Kidney (tissue), 14 donors: Measurements from ENCODE around the gene CIITA. TPM values are rescaled to one million over a fixed set of nuclear protein-coding genes. Genes with fewer than 3 reads are reported as not detected.
"Not testable (repeated sequence)": the region's sequence is repeated elsewhere in the genome, so short reads cannot be mapped to it uniquely, and the experiment has no call there.

ENCODE experiments used
- DNase-seq, 5 donors: peaks; one replicate each; pipeline ENCODE4 v3.0.0-alpha.2; 2013 to 2020
- FAIRE-seq: peaks from 2 replicates; lab custom pipeline; 2012; peaks lifted over from hg19 to GRCh38; lab: Jason Lieb, UNC
- H3K27ac ChIP-seq, 2 donors: one replicate each; pipeline ENCODE4 v1.7.0; 2013; ENCODE audit warnings: low read depth in 2 of 2, low read length in 2 of 2, inconsistent platforms in 1 of 2
- H3K27me3 ChIP-seq: one replicate; pipeline ENCODE4 v1.7.1; 2013; ENCODE audit warnings: low read length, inconsistent platforms; ENCODE audit not compliant: control insufficient read depth, insufficient read depth
- H3K36me3 ChIP-seq, 3 donors: one replicate each; pipeline versions ENCODE4 v1.7.0 to v1.7.1; 2013; ENCODE audit warnings: low read length in 3 of 3, control low read depth in 1 of 3, inconsistent platforms in 1 of 3; ENCODE audit not compliant: insufficient read depth in 3 of 3, control insufficient read depth in 2 of 3
- H3K4me1 ChIP-seq, 3 donors: one replicate each; pipeline versions ENCODE4 v1.7.0 to v1.7.1; 2013; ENCODE audit warnings: low read length in 3 of 3, inconsistent platforms in 1 of 3, low read depth in 1 of 3; ENCODE audit not compliant: control insufficient read depth in 2 of 3, insufficient read depth in 2 of 3
- H3K4me3 ChIP-seq, 3 donors: one replicate each; pipeline versions ENCODE4 v1.7.0 to v1.8.1; 2013; ENCODE audit warnings: low read length in 3 of 3, control low read depth in 1 of 3, inconsistent platforms in 1 of 3
- H3K9ac ChIP-seq, 3 donors: one replicate each; pipeline versions ENCODE4 v1.7.0 to v1.7.1; 2013; ENCODE audit warnings: low read length in 3 of 3, control low read depth in 1 of 3, inconsistent platforms in 1 of 3
- H3K9me3 ChIP-seq, 3 donors: one replicate each; pipeline versions ENCODE4 v1.7.0 to v1.7.1; 2013; ENCODE audit warnings: low read length in 3 of 3, control low read depth in 1 of 3, inconsistent platforms in 1 of 3; ENCODE audit not compliant: control insufficient read depth in 2 of 3, insufficient read depth in 1 of 3
- intact Hi-C: fragments of 100-400 bp; cut with DNase I; formaldehyde crosslinking; loops from one replicate; pipeline ENCODE4 v1.11.1; 2022
- polyA plus RNA-seq: library from polyadenylated mRNA; stranded (reverse); fragments of 350-450 nt; fragmentation: Illumina TruSeq; extraction: RNeasy Lipid Tissue Mini Kit (QIAGEN cat#74804); gene quantifications from one replicate; pipeline ENCODE4 v1.2.3, GENCODE V29; 2014; ENCODE audit warnings: low read depth, low replicate concordance; ENCODE audit not compliant: insufficient read depth
- total RNA-seq: library from RNA; stranded (reverse); fragmentation: NEBNext Ultra II Directional; extraction: Animal tissue kit (Norgen Biotek cat#: 25700); gene quantifications from one replicate; pipeline ENCODE4 v1.2.1, GENCODE V29; 2021
- TF ChIP-seq, protein P1 (sequence below): IDR thresholded peaks from 3 replicates; pipeline ENCODE4 v1.5.1; 2012; ENCODE audit warnings: mild to moderate bottlenecking, moderate library complexity, borderline replicate concordance; ENCODE audit not compliant: insufficient read depth; ENCODE audit errors: extremely low read depth
- donor health status: control.
- donor health status: control.
- donor health status: control.
- donor health status: control.
- donor health status: control.
- donor health status: DM: yes; HTN: yes; CAD: no.
- donor health status: Normal renal cell carcinoma (clear cell type).

The CIITA gene
- total and polyA plus RNA-seq, 2 donors from 2014 or later, result 8.3 to 50.5 TPM

DNA sequence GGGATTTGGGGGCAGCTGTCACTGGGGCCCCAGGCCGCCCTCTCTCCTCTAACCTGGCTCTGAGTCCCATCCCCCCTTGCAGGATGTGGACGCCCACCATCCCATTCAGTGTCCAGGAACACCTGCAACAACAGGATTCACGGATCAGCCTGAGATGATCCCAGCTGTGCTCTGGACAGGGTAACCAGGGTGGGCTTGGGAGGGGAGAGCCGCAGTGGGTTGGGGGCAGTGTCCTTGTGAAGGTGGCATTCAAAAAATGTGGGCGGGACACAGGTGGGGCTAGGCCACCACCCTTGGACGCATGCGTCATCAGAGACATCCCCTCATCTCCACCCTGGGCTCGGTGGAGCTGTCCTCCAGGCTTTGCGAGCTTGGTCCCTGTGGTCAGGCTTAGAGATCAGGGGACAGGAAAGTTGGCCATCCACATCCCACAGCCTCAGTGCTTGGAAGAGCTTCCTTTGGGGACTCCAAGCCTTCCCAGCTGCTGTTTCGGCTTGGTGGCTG is 46.2 kb downstream of the CIITA start:
- Histone ChIP-seq H3K4me3 (no peak overlapping the region), H3K9me3 (no peaks in the 10 kb centered on the region), H3K27me3 (peaks cover 2% of the 10 kb centered on the region), H3K9ac (no peak overlapping the region), H3K27ac (peak overlapping the region in 1 of 2 donors; percentile 27), H3K36me3 (peaks cover 0 to 19% (median 10%) of the 10 kb centered on the region in 3 donors), H3K4me1 (peaks cover 3 to 22% (median 12%) of the 10 kb centered on the region in 3 donors)
- DNase-seq (no peak), FAIRE-seq (no peak)
- intact Hi-C loops, result no loop called here
- TF ChIP-seq, protein P1, sequence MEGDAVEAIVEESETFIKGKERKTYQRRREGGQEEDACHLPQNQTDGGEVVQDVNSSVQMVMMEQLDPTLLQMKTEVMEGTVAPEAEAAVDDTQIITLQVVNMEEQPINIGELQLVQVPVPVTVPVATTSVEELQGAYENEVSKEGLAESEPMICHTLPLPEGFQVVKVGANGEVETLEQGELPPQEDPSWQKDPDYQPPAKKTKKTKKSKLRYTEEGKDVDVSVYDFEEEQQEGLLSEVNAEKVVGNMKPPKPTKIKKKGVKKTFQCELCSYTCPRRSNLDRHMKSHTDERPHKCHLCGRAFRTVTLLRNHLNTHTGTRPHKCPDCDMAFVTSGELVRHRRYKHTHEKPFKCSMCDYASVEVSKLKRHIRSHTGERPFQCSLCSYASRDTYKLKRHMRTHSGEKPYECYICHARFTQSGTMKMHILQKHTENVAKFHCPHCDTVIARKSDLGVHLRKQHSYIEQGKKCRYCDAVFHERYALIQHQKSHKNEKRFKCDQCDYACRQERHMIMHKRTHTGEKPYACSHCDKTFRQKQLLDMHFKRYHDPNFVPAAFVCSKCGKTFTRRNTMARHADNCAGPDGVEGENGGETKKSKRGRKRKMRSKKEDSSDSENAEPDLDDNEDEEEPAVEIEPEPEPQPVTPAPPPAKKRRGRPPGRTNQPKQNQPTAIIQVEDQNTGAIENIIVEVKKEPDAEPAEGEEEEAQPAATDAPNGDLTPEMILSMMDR, result no peak

DNA sequence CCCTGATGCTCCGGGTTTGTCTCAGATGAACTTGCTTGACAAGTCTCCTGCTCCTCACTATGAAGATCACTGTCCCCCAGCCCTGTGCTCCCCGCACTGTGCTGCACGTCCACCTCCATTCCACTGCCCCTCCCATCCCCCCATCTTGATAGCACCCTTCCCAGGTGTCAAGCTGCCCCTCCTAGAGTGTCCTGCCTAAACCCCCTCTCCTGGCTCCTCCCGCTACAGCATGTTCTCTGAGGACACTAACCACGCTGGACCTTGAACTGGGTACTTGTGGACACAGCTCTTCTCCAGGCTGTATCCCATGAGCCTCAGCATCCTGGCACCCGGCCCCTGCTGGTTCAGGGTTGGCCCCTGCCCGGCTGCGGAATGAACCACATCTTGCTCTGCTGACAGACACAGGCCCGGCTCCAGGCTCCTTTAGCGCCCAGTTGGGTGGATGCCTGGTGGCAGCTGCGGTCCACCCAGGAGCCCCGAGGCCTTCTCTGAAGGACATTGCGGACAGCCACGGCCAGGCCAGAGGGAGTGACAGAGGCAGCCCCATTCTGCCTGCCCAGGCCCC is 46.7 kb downstream of the CIITA start:
- TF ChIP-seq, protein P1, result no peak
- Histone ChIP-seq H3K9ac (no peak overlapping the region), H3K4me3 (no peak overlapping the region), H3K4me1 (peaks cover under 1 to 16% (median 8%) of the 10 kb centered on the region in 3 donors), H3K9me3 (no peaks in the 10 kb centered on the region), H3K27me3 (no peaks in the 10 kb centered on the region), H3K27ac (peak overlapping the region in 1 of 2 donors; percentile 27), H3K36me3 (peaks cover 0 to 24% (median 12%) of the 10 kb centered on the region in 3 donors)
- no peak for FAIRE-seq
- DNase-seq, result no peak
- intact Hi-C loops, result no loop called here

DNA sequence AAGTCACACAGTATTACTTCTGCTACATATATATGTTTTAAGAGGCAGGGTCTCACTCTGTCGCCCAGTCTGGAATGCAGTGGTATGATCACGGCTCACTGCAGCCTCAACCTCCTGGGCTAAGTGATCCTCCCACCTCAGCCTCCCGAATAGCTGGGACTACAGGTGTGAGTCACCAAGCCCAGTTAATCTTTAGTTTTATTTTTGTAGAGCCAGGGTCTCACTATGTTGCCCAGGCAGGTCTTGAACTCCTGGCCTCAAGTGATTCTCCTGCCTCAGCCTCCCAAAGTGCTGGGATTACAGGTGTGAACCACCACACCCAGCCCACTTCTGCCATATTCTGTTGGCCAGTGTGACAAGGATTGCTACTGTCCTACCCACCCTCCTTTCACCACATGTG is 48.3 kb downstream of the CIITA start:
- H3K4me3 ChIP-seq, H3K9ac ChIP-seq, H3K27ac ChIP-seq, H3K27me3 ChIP-seq, H3K9me3 ChIP-seq, intact Hi-C loops, DNase-seq, FAIRE-seq: not testable (repeated sequence)
- H3K4me1 ChIP-seq, result peaks cover 0 to 16% (median 8%) of the 10 kb centered on the region in 3 donors
- peaks cover 0 to 29% (median 13%) of the 10 kb centered on the region in 3 donors for H3K36me3 ChIP-seq

DNA sequence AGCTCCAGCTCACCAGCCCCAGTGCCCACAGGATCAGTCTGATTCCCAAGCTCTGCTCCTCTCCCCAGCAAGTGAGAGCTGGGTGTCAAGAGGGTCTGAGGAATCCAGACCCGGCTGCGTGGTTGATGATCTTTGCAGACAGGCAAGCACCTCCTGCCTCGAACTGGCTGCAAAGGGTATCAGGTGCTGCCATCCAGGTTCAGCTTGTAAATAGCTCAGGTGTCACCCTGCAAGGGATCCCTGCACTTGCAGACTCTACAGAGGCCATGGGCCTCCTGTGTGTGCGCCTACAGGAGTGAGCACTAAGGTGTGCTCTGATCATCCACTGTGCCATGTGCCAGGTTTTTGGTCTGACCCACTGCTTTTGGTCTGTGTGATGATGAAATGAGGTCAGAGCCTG is 49.1 kb downstream of the CIITA start:
- TF ChIP-seq, protein P1, result no peak
- no peak overlapping the region for H3K27ac ChIP-seq
- H3K27me3 ChIP-seq, result no peaks in the 10 kb centered on the region
- peaks cover 2 to 29% (median 13%) of the 10 kb centered on the region in 3 donors for H3K36me3 ChIP-seq
- intact Hi-C loops, result no loop called here
- no peak for FAIRE-seq
- peaks cover 0 to 16% (median 7%) of the 10 kb centered on the region in 3 donors for H3K4me1 ChIP-seq
- DNase-seq, result no peak
- H3K9me3 ChIP-seq, result no peaks in the 10 kb centered on the region
- no peak overlapping the region for H3K4me3 ChIP-seq
- H3K9ac ChIP-seq, result no peak overlapping the region
